Pancreas (tissue), 10 donors: ENCODE data around the gene FALEC. TPM values are rescaled to one million over a fixed set of nuclear protein-coding genes. Genes with fewer than 3 reads are reported as not detected.

ENCODE experiments used
- ATAC-seq, 4 donors: fragments of 200-7000 bp; cut with Tn5 transposase; one replicate each; pipeline versions ENCODE4 v1.8.0 to v1.9.1; 2020; ENCODE audit warnings: mild to moderate bottlenecking in 4 of 4, moderate library complexity in 4 of 4
- DNase-seq, 6 donors: peaks; one replicate each; pipeline ENCODE4 v3.0.0-alpha.2; 2020
- FAIRE-seq: peaks from 2 replicates; lab custom pipeline; 2012; peaks lifted over from hg19 to GRCh38; lab: Jason Lieb, UNC
- H3K27ac ChIP-seq, 4 donors: fragments of 200-600 bp; sonication (generic); 1 replicate in 3 of 4; 2 replicates in 1 of 4; pipeline versions ENCODE4 v1.5.0 to v1.8.0; 2020
- H3K27me3 ChIP-seq, 4 donors: fragments of 200-600 bp; one replicate each; pipeline ENCODE4 v1.8.0; 2021
- H3K36me3 ChIP-seq, 3 donors: fragments of 200-600 bp; sonication (generic) in 1 of 3; one replicate each; pipeline versions ENCODE4 v1.5.0 to v1.8.0; 2020 to 2021
- H3K4me1 ChIP-seq, 3 donors: fragments of 200-600 bp; one replicate each; pipeline ENCODE4 v1.8.0; 2021
- H3K4me3 ChIP-seq, 4 donors: fragments of 200-600 bp; sonication (generic) in 2 of 4; one replicate each; pipeline versions ENCODE4 v1.5.0 to v1.8.0; 2020 to 2021
- H3K9me3 ChIP-seq, 4 donors: fragments of 200-600 bp; one replicate each; pipeline ENCODE4 v1.8.0; 2021
- WGBS, 2 donors: extraction: QIAGEN DNeasy Blood & Tissue Kit; methylation state at CpG; one replicate each; pipeline ENCODE4 v1.1.7; 2013; 5-methylcytosine and 5-hydroxymethylcytosine counted together
- intact Hi-C, 3 donors: fragments of 100-400 bp; cut with DNase I; formaldehyde crosslinking; loops; one replicate each; pipeline versions ENCODE4 v1.11.1 to v1.14.2; 2022
- polyA plus RNA-seq, 2 donors: library from polyadenylated mRNA; stranded (reverse); fragments of 200-250 nt; gene quantifications; one replicate each; pipeline ENCODE4 v1.2.3, GENCODE V29; 2013
- total RNA-seq, 6 donors: library from RNA; stranded (reverse); fragmentation: NEBNext Ultra II Directional in 4 of 6; extraction: Animal tissue kit (Norgen Biotek cat#: 25700) in 4 of 6; gene quantifications; one replicate each; pipeline versions ENCODE4 v1.2.1 to v1.2.4, GENCODE V29; 2021 to 2023
- TF ChIP-seq, protein P1 (sequence below), 4 donors: fragments of 200-600 bp; sonication (generic) in 3 of 4; IDR thresholded peaks; one replicate each; pipeline versions ENCODE4 v1.5.0 to v1.8.0; 2021; ENCODE audit warnings: antibody characterized with exemption in 4 of 4
- donor health status: healthy with polysubstance abuse.
- donor health status: DM: no; HTN: no; CAD: no; lungs with moderate emphysema.
- donor health status: DM: no; HTN: no; CAD: no.
- donor health status: control.
- donor health status: control.
- donor health status: Bipolar disorder and iron deficiency.
- donor health status: DM: yes; HTN: yes; CAD: no.
- donor health status: DM: no; HTN: no; CAD: no.
- donor health status: DM: no; HTN: no; CAD: no.
- donor health status: DM: yes; HTN: yes; CAD: no.

The FALEC gene
- total and polyA plus RNA-seq, 8 donors = not detected

GRCh38 chr1:150551784-150552127 lies 36.2 kb downstream of the FALEC start:
- Histone ChIP-seq H3K27ac (peak overlapping the region in 1 of 4 donors; percentile 41), H3K4me1 (peaks cover 0 to 8% (median 0%) of the 10 kb centered on the region in 3 donors), H3K9me3 (no peaks in the 10 kb centered on the region), H3K4me3 (no peak overlapping the region), H3K27me3 (no peaks in the 10 kb centered on the region), H3K36me3 (no peaks in the 10 kb centered on the region)
- no peak for ATAC-seq
- TF ChIP-seq, protein P1, sequence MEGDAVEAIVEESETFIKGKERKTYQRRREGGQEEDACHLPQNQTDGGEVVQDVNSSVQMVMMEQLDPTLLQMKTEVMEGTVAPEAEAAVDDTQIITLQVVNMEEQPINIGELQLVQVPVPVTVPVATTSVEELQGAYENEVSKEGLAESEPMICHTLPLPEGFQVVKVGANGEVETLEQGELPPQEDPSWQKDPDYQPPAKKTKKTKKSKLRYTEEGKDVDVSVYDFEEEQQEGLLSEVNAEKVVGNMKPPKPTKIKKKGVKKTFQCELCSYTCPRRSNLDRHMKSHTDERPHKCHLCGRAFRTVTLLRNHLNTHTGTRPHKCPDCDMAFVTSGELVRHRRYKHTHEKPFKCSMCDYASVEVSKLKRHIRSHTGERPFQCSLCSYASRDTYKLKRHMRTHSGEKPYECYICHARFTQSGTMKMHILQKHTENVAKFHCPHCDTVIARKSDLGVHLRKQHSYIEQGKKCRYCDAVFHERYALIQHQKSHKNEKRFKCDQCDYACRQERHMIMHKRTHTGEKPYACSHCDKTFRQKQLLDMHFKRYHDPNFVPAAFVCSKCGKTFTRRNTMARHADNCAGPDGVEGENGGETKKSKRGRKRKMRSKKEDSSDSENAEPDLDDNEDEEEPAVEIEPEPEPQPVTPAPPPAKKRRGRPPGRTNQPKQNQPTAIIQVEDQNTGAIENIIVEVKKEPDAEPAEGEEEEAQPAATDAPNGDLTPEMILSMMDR (IDR thresholded peaks at IDR 0.05) = no peak
- no peak for DNase-seq
- intact Hi-C loops = no loop called here
- no peak for FAIRE-seq
- 41 to 47% methylated on average over 1 of the region's 1 CpG for WGBS, 2 donors

GRCh38 chr1:150552128-150552910 lies 36.8 kb downstream of the FALEC start:
- Histone ChIP-seq H3K4me1 (peaks cover 0 to 8% (median 0%) of the 10 kb centered on the region in 3 donors), H3K4me3 (no peak overlapping the region), H3K27ac (peak overlapping the region in 2 of 4 donors; percentile 12 to 41), H3K9me3 (no peaks in the 10 kb centered on the region), H3K36me3 (no peaks in the 10 kb centered on the region), H3K27me3 (no peaks in the 10 kb centered on the region)
- peak in 3 of 6 donors; percentile 45 to 69 (median 51) for DNase-seq
- TF ChIP-seq, protein P1 (IDR thresholded peaks at IDR 0.05) = no peak
- FAIRE-seq = no peak
- WGBS, 2 donors = 39 to 41% methylated on average over 12 to 13 of the region's 13 CpGs
- intact Hi-C loops = no loop called here
- ATAC-seq = peak; percentile 3 to 53 (median 34)

GRCh38 chr1:150552911-150553289 lies 37.3 kb downstream of the FALEC start:
- Histone ChIP-seq H3K4me3 (no peak overlapping the region), H3K9me3 (no peaks in the 10 kb centered on the region), H3K36me3 (no peaks in the 10 kb centered on the region), H3K27me3 (no peaks in the 10 kb centered on the region), H3K27ac (peak overlapping the region in 2 of 4 donors; percentile 12 to 41), H3K4me1 (peaks cover 0 to 8% (median 0%) of the 10 kb centered on the region in 3 donors)
- intact Hi-C loops = no loop called here
- FAIRE-seq (no peak), DNase-seq (peak in 2 of 6 donors; percentile 42 to 75), ATAC-seq (no peak)
- TF ChIP-seq, protein P1 (IDR thresholded peaks at IDR 0.05) = no peak
- WGBS, 2 donors = 68 to 85% methylated on average over 12 of the region's 12 CpGs

DNA sequence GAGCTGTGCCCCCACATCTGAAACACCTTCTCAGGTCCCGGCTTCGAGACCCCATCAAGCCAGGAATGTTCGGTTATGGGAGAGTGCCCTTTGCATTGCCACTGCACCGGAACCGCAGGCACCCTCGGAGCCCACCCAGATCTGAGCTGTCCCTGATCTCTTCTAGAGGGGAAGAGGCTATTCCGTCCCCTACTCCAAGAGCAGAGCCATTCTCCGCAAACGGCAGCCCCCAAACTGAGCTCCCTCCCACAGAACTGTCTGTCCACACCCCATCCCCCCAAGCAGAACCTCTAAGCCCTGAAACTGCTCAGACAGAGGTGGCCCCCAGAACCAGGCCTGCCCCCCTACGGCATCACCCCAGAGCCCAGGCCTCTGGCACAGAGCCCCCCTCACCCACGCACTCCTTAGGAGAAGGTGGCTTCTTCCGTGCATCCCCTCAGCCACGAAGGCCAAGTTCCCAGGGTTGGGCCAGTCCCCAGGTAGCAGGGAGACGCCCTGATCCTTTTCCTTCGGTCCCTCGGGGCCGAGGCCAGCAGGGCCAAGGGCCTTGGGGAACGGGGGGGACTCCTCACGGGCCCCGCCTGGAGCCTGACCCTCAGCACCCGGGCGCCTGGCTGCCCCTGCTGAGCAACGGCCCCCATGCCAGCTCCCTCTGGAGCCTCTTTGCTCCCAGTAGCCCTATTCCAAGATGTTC lies 38.0 kb downstream of the FALEC start:
- H3K9me3 ChIP-seq = no peaks in the 10 kb centered on the region
- no peak overlapping the region for H3K4me3 ChIP-seq
- no peak for FAIRE-seq
- intact Hi-C loops = no loop called here
- H3K36me3 ChIP-seq = no peaks in the 10 kb centered on the region
- peak in 2 of 6 donors; percentile 40 to 73 for DNase-seq
- H3K27me3 ChIP-seq = no peaks in the 10 kb centered on the region
- no peak for ATAC-seq
- WGBS, 2 donors = 82 to 85% methylated on average over 23 of the region's 23 CpGs
- TF ChIP-seq, protein P1 (IDR thresholded peaks at IDR 0.05) = no peak
- H3K27ac ChIP-seq = no peak overlapping the region
- peaks cover 0 to 8% (median 0%) of the 10 kb centered on the region in 3 donors for H3K4me1 ChIP-seq
